SU-DHL-6 (cell line): ENCODE measurements around the gene BAD.
"Not testable (repeated sequence)": the region's sequence is repeated elsewhere in the genome, so short reads cannot be mapped to it uniquely, and the experiment has no call there.

Experiments
- H2AFZ ChIP-seq: fragments of 200-600 bp; sonication (generic); 2 replicates; pipeline ENCODE4 v1.6.1; 2014; ENCODE audit warnings: low read depth, mild to moderate bottlenecking, moderate library complexity, mixed read lengths, antibody characterized with exemption, low read length; ENCODE audit not compliant: severe bottlenecking
- H3F3A ChIP-seq: fragments of 200-600 bp; shearing (Covaris generic); 2 replicates; pipeline ENCODE4 v1.6.0; 2016; ENCODE audit warnings: antibody characterized with exemption, mild to moderate bottlenecking; ENCODE audit not compliant: insufficient read depth
- H3K27ac ChIP-seq: fragments of 200-600 bp; sonication (generic); 2 replicates; pipeline ENCODE4 v1.5.1; 2016; ENCODE audit warnings: low read depth, mild to moderate bottlenecking, low read length, moderate library complexity, mixed read lengths
- H3K27me3 ChIP-seq: fragments of 200-600 bp; sonication (generic), shearing (Covaris generic); 2 replicates; pipeline ENCODE4 v1.6.0; 2014; ENCODE audit warnings: mild to moderate bottlenecking, low read length
- H3K36me3 ChIP-seq: fragments of 200-600 bp; sonication (generic); 2 replicates; pipeline ENCODE4 v1.6.1; 2014; ENCODE audit warnings: mild to moderate bottlenecking, low read length, mixed read lengths
- H3K4me2 ChIP-seq: fragments of 300-600, 200-600 bp; shearing (Covaris generic), sonication (generic); 2 replicates; pipeline ENCODE4 v1.6.0; 2014; ENCODE audit warnings: low read length, low read depth, mild to moderate bottlenecking; ENCODE audit not compliant: poor library complexity, severe bottlenecking
- H3K4me3 ChIP-seq: fragments of 200-600 bp; sonication (generic); 2 replicates; pipeline ENCODE4 v1.5.1; 2014; ENCODE audit warnings: antibody characterized with exemption, low read length, mild to moderate bottlenecking, mixed read lengths; ENCODE audit not compliant: insufficient read depth, poor library complexity, severe bottlenecking
- H3K79me2 ChIP-seq: fragments of 200-600 bp; sonication (generic); 2 replicates; pipeline ENCODE4 v1.6.1; 2014; ENCODE audit warnings: mild to moderate bottlenecking, low read length, moderate library complexity; ENCODE audit not compliant: insufficient read depth
- H3K9ac ChIP-seq: fragments of 200-600 bp; sonication (generic); 2 replicates; pipeline ENCODE4 v1.7.0; 2014; ENCODE audit warnings: mild to moderate bottlenecking, low read length
- H3K9me2 ChIP-seq: fragments of 200-600 bp; sonication (generic); replicated peaks from 2 replicates; pipeline ENCODE4 v1.6.1; 2014; ENCODE audit warnings: low read length; ENCODE audit not compliant: insufficient read depth
- H3K9me3 ChIP-seq: fragments of 200-600 bp; sonication (generic); 2 replicates; pipeline ENCODE4 v1.6.1; 2014; ENCODE audit warnings: low read length, mixed read lengths; ENCODE audit not compliant: insufficient read depth
- H4K20me1 ChIP-seq: fragments of 200-600 bp; sonication (generic); 2 replicates; pipeline ENCODE4 v1.6.1; 2014; ENCODE audit warnings: low read depth, mild to moderate bottlenecking, antibody characterized with exemption, low read length, moderate library complexity, mixed read lengths
- EZH2phosphoT487 ChIP-seq: fragments of 200-600 bp; sonication (generic), shearing (Covaris generic); conservative IDR thresholded peaks from 2 replicates; pipeline ENCODE4 v1.6.1; 2018; ENCODE audit warnings: mild to moderate bottlenecking, antibody characterized with exemption, low read length, moderate library complexity, mixed read lengths
- TF ChIP-seq, protein P1 (sequence below): fragments of 200-600 bp; sonication (generic); IDR thresholded peaks from one replicate; pipeline ENCODE4 v1.5.1; 2017; ENCODE audit warnings: antibody characterized with exemption, mild to moderate bottlenecking, low read length, moderate library complexity; ENCODE audit not compliant: insufficient read depth, poor library complexity, severe bottlenecking

The BAD gene

DNA sequence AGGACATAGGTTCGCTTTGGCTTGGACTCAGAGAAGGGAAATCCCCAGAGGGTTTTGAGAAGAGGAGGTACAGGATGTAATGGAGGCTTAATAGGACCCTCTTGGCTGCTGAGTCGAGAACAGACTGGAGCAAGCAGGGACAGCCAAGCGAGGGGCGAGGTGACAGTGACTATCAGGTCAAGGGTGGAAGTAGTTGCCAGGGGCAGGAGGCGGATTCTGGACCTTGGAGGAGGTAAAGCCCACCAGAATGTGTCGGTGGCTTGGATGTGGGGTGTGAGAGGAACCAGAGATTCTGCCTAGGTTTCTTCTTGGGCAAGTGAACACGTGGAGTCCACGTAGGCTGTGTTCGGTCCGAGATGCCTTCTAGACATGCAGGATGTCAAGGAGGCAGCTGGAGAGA, 28.5 kb upstream of the BAD start:
- no peak overlapping the region for H3K27ac ChIP-seq
- no peaks in the 10 kb centered on the region for H3K9me2 ChIP-seq
- no peak for TF ChIP-seq EZH2phosphoT487
- TF ChIP-seq, protein P1, sequence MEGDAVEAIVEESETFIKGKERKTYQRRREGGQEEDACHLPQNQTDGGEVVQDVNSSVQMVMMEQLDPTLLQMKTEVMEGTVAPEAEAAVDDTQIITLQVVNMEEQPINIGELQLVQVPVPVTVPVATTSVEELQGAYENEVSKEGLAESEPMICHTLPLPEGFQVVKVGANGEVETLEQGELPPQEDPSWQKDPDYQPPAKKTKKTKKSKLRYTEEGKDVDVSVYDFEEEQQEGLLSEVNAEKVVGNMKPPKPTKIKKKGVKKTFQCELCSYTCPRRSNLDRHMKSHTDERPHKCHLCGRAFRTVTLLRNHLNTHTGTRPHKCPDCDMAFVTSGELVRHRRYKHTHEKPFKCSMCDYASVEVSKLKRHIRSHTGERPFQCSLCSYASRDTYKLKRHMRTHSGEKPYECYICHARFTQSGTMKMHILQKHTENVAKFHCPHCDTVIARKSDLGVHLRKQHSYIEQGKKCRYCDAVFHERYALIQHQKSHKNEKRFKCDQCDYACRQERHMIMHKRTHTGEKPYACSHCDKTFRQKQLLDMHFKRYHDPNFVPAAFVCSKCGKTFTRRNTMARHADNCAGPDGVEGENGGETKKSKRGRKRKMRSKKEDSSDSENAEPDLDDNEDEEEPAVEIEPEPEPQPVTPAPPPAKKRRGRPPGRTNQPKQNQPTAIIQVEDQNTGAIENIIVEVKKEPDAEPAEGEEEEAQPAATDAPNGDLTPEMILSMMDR, result no peak
- no peaks in the 10 kb centered on the region for H3K36me3 ChIP-seq
- no peak overlapping the region for H3K9ac ChIP-seq
- H3K79me2 ChIP-seq, result peaks cover 34% of the 10 kb centered on the region
- H3K9me3 ChIP-seq, result no peaks in the 10 kb centered on the region
- peaks cover 24% of the 10 kb centered on the region for H3F3A ChIP-seq
- H3K4me2 ChIP-seq, result no peak overlapping the region
- no peak overlapping the region for H2AFZ ChIP-seq
- no peaks in the 10 kb centered on the region; the same call in 1 of the 2 replicates for H4K20me1 ChIP-seq
- no peak overlapping the region for H3K4me3 ChIP-seq
- H3K27me3 ChIP-seq, result no peaks in the 10 kb centered on the region

DNA sequence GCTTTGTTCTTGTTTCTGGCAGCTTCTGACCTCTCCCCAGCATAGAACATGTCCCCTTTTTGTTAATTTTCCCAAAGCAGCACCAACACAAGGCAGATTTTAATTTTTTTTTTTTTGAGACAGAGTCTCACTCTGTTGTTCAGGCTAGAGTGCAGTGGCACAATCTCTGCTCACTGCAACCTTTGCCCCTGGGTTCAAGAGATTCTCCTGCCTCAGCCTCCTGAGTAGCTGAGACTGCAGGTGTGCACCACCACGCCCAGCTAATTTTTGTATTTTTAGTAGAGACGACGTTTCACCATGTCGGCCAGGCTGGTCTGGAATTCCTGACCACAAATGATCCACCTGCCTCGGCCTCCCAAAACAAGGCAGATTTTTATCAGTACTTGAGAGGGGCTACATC, 23.3 kb upstream of the BAD start:
- peaks cover 46% of the 10 kb centered on the region for H3K79me2 ChIP-seq
- H3K9ac ChIP-seq, result not testable (repeated sequence)

DNA sequence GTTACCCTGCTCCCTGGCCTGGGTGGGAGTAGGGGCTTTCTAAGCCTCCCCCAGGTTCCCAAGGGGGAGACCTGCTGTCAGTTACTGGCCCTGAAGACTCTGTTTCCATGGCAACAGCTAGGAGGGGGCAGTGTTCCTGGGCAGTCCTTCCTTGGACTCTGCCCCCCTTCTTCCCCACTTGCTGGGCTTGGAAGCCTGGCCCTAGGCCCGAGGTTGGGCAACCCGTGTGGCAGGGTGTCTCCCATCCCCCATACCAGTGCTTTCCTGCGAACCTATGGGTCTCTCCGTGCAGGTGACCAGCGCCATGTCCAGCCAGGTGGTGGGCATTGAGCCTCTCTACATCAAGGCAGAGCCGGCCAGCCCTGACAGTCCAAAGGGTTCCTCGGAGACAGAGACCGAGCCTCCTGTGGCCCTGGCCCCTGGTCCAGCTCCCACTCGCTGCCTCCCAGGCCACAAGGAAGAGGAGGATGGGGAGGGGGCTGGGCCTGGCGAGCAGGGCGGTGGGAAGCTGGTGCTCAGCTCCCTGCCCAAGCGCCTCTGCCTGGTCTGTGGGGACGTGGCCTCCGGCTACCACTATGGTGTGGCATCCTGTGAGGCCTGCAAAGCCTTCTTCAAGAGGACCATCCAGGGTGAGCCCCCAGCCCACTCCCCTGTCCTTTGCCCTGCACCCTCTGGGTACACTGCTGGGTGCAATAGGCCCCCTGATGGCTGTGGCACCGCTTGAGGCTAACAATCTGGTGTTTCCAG, 22.6 kb upstream of the BAD start:
- peak overlapping the region; percentile 95 for H3K9ac ChIP-seq
- peaks cover 42% of the 10 kb centered on the region for H3K79me2 ChIP-seq
- TF ChIP-seq, protein P1, result no peak
- TF ChIP-seq EZH2phosphoT487, result no peak
- peak overlapping the region; percentile 69 for H3K4me2 ChIP-seq
- peaks cover 4% of the 10 kb centered on the region; the same call in 1 of the 2 replicates for H3F3A ChIP-seq
- peak overlapping the region; percentile 97 for H3K4me3 ChIP-seq
- H3K27me3 ChIP-seq, result no peaks in the 10 kb centered on the region
- no peaks in the 10 kb centered on the region for H3K9me2 ChIP-seq
- H3K36me3 ChIP-seq, result no peaks in the 10 kb centered on the region
- H2AFZ ChIP-seq, result no peak overlapping the region
- H3K9me3 ChIP-seq, result no peaks in the 10 kb centered on the region
- peak overlapping the region; percentile 66 for H3K27ac ChIP-seq
- H4K20me1 ChIP-seq, result no peaks in the 10 kb centered on the region

More for the DNA sequence above, 23.3 kb upstream of the BAD start:
- H3K4me2 ChIP-seq, result peak overlapping the region; percentile 69
- not testable (repeated sequence) for H3K4me3 ChIP-seq, H3F3A ChIP-seq, H2AFZ ChIP-seq, H3K36me3 ChIP-seq, H3K27ac ChIP-seq, H4K20me1 ChIP-seq, H3K9me3 ChIP-seq, H3K9me2 ChIP-seq, H3K27me3 ChIP-seq

DNA sequence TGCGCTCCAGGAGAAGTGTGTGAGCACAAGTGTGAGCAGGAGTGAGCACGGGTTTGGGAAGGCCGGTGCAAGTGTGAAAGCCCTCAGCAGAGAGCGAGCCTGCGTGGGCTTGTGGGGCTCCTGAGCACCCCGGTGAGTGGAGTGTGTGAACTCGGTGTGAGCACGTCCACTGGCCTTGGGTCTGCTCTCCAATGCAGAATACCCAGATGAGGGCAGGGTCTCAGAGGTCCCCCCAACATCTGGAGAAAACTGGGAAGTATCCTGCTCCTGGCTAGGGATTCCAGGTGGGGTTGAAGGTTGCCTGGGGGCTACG, 22.1 kb upstream of the BAD start:
- H3K27me3 ChIP-seq, result no peaks in the 10 kb centered on the region
- peaks cover 4% of the 10 kb centered on the region; the same call in 1 of the 2 replicates for H3F3A ChIP-seq
- TF ChIP-seq, protein P1, result no peak
- TF ChIP-seq EZH2phosphoT487, result no peak
- H3K79me2 ChIP-seq, result peaks cover 42% of the 10 kb centered on the region
- peak overlapping the region; percentile 66 for H3K27ac ChIP-seq
- no peaks in the 10 kb centered on the region for H4K20me1 ChIP-seq
- H3K9me3 ChIP-seq, result no peaks in the 10 kb centered on the region
- H3K9ac ChIP-seq, result peak overlapping the region; percentile 95
- no peaks in the 10 kb centered on the region for H3K36me3 ChIP-seq
- H3K4me3 ChIP-seq, result peak overlapping the region; percentile 97
- H3K4me2 ChIP-seq, result peak overlapping the region; percentile 69
- H3K9me2 ChIP-seq, result no peaks in the 10 kb centered on the region
- H2AFZ ChIP-seq, result peak overlapping the region; percentile 38
